ENCODE results near the gene FCN1.

DNA sequence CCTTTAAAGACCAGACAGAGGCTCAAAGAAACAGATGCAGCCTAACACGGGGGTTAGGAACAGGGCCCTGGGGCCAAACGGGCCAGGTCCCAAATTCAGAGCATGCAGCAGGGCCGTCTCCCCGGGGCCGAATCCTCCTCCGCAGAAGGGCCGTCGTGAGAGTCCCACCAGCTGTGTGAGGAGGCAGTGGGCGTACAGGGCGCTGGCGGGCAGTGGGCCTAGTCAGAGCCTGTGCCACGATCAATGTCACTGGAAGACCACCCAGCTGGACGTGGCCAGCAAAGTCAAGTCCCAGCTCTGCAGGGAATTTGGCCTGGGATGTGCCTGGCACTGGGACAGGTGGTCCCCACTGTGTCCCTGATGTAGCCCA, 52.9 kb downstream of the FCN1 start:
- TF ChIP-seq, protein P1, sequence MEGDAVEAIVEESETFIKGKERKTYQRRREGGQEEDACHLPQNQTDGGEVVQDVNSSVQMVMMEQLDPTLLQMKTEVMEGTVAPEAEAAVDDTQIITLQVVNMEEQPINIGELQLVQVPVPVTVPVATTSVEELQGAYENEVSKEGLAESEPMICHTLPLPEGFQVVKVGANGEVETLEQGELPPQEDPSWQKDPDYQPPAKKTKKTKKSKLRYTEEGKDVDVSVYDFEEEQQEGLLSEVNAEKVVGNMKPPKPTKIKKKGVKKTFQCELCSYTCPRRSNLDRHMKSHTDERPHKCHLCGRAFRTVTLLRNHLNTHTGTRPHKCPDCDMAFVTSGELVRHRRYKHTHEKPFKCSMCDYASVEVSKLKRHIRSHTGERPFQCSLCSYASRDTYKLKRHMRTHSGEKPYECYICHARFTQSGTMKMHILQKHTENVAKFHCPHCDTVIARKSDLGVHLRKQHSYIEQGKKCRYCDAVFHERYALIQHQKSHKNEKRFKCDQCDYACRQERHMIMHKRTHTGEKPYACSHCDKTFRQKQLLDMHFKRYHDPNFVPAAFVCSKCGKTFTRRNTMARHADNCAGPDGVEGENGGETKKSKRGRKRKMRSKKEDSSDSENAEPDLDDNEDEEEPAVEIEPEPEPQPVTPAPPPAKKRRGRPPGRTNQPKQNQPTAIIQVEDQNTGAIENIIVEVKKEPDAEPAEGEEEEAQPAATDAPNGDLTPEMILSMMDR (IDR thresholded peaks at IDR 0.05; ENCODE audit: control extremely low read depth in 1 of 3, insufficient read depth in 1 of 3, low read depth in 1 of 3, low read length in 3 of 3): no peak
- no peak for TF ChIP-seq TAF1 (IDR thresholded peaks at IDR 0.05; ENCODE audit: low read depth, low read length)
- no peak for TF ChIP-seq NANOG (IDR thresholded peaks at IDR 0.05; ENCODE audit: insufficient read depth, low read depth, low read length, poor library complexity, severe bottlenecking)
- TF ChIP-seq POLR2A (IDR thresholded peaks at IDR 0.05; ENCODE audit: control extremely low read depth in 1 of 2, low read depth in 2 of 2, low read length in 2 of 2): no peak
- TF ChIP-seq, protein P2, sequence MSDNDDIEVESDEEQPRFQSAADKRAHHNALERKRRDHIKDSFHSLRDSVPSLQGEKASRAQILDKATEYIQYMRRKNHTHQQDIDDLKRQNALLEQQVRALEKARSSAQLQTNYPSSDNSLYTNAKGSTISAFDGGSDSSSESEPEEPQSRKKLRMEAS (IDR thresholded peaks at IDR 0.05): no peak
- TF ChIP-seq SUZ12 (IDR thresholded peaks at IDR 0.05; ENCODE audit: low read length): no peak

Measured in H1 (cell line).